ENCODE data around the gene CMTM8.
A peak's percentile ranks its signal among the peaks of the same experiment; 100 is the strongest.

The CMTM8 gene

DNA sequence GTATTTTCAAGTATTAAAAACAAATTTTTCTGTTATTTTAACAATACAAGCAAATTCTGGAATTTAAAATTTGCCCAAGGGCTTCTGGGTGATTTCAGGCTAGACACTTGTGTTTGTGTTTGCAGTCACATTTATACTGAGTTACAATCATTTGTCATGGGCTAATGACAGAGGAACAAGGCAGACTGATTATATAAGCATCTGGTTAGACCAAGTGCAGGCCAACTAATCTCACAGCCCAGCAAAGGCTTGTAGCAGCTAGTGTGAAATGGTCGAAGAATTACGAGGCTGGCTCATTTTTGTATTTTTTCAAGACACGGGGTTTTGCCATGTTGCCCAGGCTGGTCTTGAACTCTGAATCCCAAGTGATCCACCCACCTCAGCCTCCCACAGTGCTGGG is 52.1 kb downstream of the CMTM8 start:
- no peak overlapping the region for H3K27ac ChIP-seq
- TF ChIP-seq, protein P1, sequence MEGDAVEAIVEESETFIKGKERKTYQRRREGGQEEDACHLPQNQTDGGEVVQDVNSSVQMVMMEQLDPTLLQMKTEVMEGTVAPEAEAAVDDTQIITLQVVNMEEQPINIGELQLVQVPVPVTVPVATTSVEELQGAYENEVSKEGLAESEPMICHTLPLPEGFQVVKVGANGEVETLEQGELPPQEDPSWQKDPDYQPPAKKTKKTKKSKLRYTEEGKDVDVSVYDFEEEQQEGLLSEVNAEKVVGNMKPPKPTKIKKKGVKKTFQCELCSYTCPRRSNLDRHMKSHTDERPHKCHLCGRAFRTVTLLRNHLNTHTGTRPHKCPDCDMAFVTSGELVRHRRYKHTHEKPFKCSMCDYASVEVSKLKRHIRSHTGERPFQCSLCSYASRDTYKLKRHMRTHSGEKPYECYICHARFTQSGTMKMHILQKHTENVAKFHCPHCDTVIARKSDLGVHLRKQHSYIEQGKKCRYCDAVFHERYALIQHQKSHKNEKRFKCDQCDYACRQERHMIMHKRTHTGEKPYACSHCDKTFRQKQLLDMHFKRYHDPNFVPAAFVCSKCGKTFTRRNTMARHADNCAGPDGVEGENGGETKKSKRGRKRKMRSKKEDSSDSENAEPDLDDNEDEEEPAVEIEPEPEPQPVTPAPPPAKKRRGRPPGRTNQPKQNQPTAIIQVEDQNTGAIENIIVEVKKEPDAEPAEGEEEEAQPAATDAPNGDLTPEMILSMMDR (conservative IDR thresholded peaks at IDR 0.05): no peak

GRCh38 chr3:32292085-32292796 is 53.8 kb downstream of the CMTM8 start:
- TF ChIP-seq, protein P1 (conservative IDR thresholded peaks at IDR 0.05): no peak
- no peak overlapping the region for H3K27ac ChIP-seq

- H3K27ac ChIP-seq: no peak overlapping the region
- TF ChIP-seq, protein P1 (conservative IDR thresholded peaks at IDR 0.05): no peak
Measured at GRCh38 chr3:32293903-32294302, 55.4 kb downstream of the CMTM8 start.

DNA sequence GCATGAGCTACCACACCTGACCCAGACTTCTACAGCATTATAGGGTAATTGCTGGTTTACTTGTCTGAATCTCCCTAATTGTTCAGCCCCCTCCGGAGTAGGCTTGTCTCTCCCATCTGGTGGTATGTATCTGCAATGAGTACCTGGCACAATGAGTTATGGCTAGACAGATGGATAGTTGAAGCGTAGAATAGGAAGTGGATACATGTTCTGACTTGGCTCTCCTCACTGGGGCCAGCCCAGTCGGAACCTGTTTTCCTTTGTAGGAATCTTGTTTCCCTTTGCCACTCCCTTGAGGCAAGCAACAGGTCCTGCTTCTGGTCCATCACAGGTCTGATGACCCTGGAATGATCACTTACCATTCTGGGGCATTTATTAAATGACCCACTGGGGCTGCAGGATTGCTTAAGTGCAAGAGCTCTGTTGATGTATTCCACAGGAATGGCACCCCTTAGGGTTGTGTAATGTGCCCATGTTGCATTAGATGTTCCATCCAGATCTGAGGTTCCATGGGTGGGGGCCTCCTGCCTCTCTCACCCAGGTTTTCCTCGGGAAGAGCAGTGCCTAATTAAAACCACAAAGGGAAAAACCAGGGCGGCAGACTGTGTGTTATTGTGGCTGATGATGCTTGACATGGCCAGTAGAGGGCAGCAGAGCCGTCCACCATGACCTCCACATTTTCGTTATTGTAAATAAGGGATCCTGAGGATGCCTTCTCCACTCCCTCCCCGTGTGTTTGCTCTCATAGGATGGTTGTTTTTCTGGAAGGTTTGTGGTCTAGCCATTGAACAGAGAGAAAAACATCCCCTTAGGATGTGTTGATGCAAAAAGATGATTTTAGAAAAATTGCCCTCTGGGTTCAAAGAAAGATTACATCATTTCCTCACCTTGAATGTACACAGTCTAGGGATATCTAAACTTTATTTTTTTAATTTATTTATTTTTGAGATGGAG is 58.0 kb downstream of the CMTM8 start:
- TF ChIP-seq, protein P1 (conservative IDR thresholded peaks at IDR 0.05): peak; percentile 97
- no peak overlapping the region for H3K27ac ChIP-seq

- TF ChIP-seq, protein P1 (conservative IDR thresholded peaks at IDR 0.05): no peak
Measured at GRCh38 chr3:32297366-32297765, 58.9 kb downstream of the CMTM8 start.

GRCh38 chr3:32301426-32301825 is 62.9 kb downstream of the CMTM8 start:
- TF ChIP-seq, protein P1 (conservative IDR thresholded peaks at IDR 0.05): no peak
- no peak overlapping the region for H3K27ac ChIP-seq

More at GRCh38 chr3:32297366-32297765, 58.9 kb downstream of the CMTM8 start:
- H3K27ac ChIP-seq: no peak overlapping the region

Data from VCaP (cell line).